HEK293 (cell line): ENCODE measurements around the gene CD99L2.
A peak's percentile ranks its signal among the peaks of the same experiment; 100 is the strongest.

Experiments
- CTCF ChIA-PET: fragments of 350-600 bp; formaldehyde crosslinking; extraction: SDS; loops from one replicate; lab custom pipeline; 2021; ENCODE audit warnings: antibody characterized with exemption; lab: Yijun Ruan, JAX
- POLR2A ChIA-PET: fragments of 300-600 bp; formaldehyde crosslinking; extraction: SDS; loops from one replicate; lab custom pipeline; 2020; ENCODE audit warnings: antibody characterized with exemption, inconsistent platforms; lab: Yijun Ruan, JAX
- H3K27ac ChIP-seq: fragments of 200-500 bp; sonication (Bioruptor generic); 2 replicates; pipeline ENCODE4 v1.5.1; 2014; ENCODE audit warnings: low read depth, low read length, control low read depth, inconsistent platforms; ENCODE audit errors: extremely low read depth
- H3K36me3 ChIP-seq, 2 experiments: fragments of 200-500 bp in 1 of 2; sonication (Bioruptor generic) in 1 of 2; 1 replicate in 1 of 2; 2 replicates in 1 of 2; pipeline ENCODE4 v1.5.1; 2014 to 2017; ENCODE audit warnings: inconsistent platforms in 2 of 2, low read length in 2 of 2; ENCODE audit not compliant: control insufficient read depth in 2 of 2, insufficient read depth in 1 of 2
- H3K4me1 ChIP-seq: fragments of 200-500 bp; sonication (Bioruptor generic); 2 replicates; pipeline ENCODE4 v1.5.1; 2014; ENCODE audit warnings: mild to moderate bottlenecking, low read length, inconsistent platforms; ENCODE audit not compliant: control insufficient read depth, insufficient read depth
- H3K4me3 ChIP-seq: 2 replicates; pipeline ENCODE4 v1.5.1; 2011; ENCODE audit warnings: low read depth, mild to moderate bottlenecking, control low read depth, low read length, moderate library complexity
- H3K9me3 ChIP-seq: fragments of 200-500 bp; sonication (Bioruptor generic); 2 replicates; pipeline ENCODE4 v1.5.1; 2014; ENCODE audit warnings: low read depth, low read length, inconsistent platforms; ENCODE audit not compliant: control insufficient read depth, insufficient read depth
- GLIS2 ChIP-seq: fragments of 450-650 bp; formaldehyde crosslinking; IDR thresholded peaks from 2 replicates; pipeline ENCODE4 v1.5.1; 2016; ENCODE audit warnings: missing biosample characterization, missing genetic modification characterization
- KLF16 ChIP-seq: fragments of 450-650 bp; formaldehyde crosslinking; IDR thresholded peaks from 2 replicates; pipeline ENCODE4 v1.5.1; 2017; ENCODE audit warnings: missing biosample characterization, missing genetic modification characterization
- MEIS1 ChIP-seq: sonication (generic); formaldehyde crosslinking; IDR thresholded peaks from 2 replicates; pipeline ENCODE4 v1.8.1; 2022; ENCODE audit warnings: missing genetic modification reagents, mild to moderate bottlenecking, borderline replicate concordance
- MZF1 ChIP-seq: fragments of 450-650 bp; formaldehyde crosslinking; IDR thresholded peaks from 2 replicates; pipeline ENCODE4 v1.5.1; 2017; ENCODE audit warnings: missing biosample characterization, missing genetic modification characterization, borderline replicate concordance
- ZNF114 ChIP-seq: fragments of 450-650 bp; formaldehyde crosslinking; IDR thresholded peaks from 2 replicates; pipeline ENCODE4 v1.5.0; 2017; ENCODE audit warnings: missing biosample characterization, missing genetic modification characterization
- ZNF2 ChIP-seq: fragments of 450-650 bp; formaldehyde crosslinking; IDR thresholded peaks from 2 replicates; pipeline ENCODE4 v1.5.1; 2016; ENCODE audit warnings: missing biosample characterization, missing genetic modification characterization
- ZNF221 ChIP-seq: fragments of 450-650 bp; formaldehyde crosslinking; IDR thresholded peaks from 2 replicates; pipeline ENCODE4 v1.5.1; 2017; ENCODE audit warnings: missing biosample characterization, missing genetic modification characterization, borderline replicate concordance
- ZNF24 ChIP-seq: fragments of 450-650 bp; formaldehyde crosslinking; IDR thresholded peaks from 2 replicates; pipeline ENCODE4 v1.5.1; 2016; ENCODE audit warnings: missing biosample characterization, missing genetic modification characterization
- ZNF248 ChIP-seq: fragments of 450-650 bp; formaldehyde crosslinking; IDR thresholded peaks from 2 replicates; pipeline ENCODE4 v1.5.1; 2017; ENCODE audit warnings: missing biosample characterization, missing genetic modification characterization
- ZNF354C ChIP-seq: fragments of 450-650 bp; formaldehyde crosslinking; IDR thresholded peaks from 2 replicates; pipeline ENCODE4 v1.5.1; 2016; ENCODE audit warnings: missing biosample characterization, missing genetic modification characterization, low read depth, borderline replicate concordance
- ZNF416 ChIP-seq: fragments of 450-650 bp; formaldehyde crosslinking; IDR thresholded peaks from 2 replicates; pipeline ENCODE4 v1.5.1; 2016; ENCODE audit warnings: missing biosample characterization, missing genetic modification characterization
- ZNF561 ChIP-seq: fragments of 450-650 bp; IDR thresholded peaks from 2 replicates; pipeline ENCODE4 v1.5.1; 2018; ENCODE audit warnings: missing biosample characterization, missing genetic modification characterization, borderline replicate concordance
- ZNF629 ChIP-seq: fragments of 450-650 bp; formaldehyde crosslinking; IDR thresholded peaks from 2 replicates; pipeline ENCODE4 v1.5.1; 2017; ENCODE audit warnings: missing biosample characterization, missing genetic modification characterization
- ZNF664 ChIP-seq: fragments of 450-650 bp; formaldehyde crosslinking; IDR thresholded peaks from 2 replicates; pipeline ENCODE4 v1.5.1; 2016; ENCODE audit warnings: missing biosample characterization, missing genetic modification characterization
- ZNF677 ChIP-seq: fragments of 450-650 bp; IDR thresholded peaks from 2 replicates; pipeline ENCODE4 v1.5.0; 2018; ENCODE audit warnings: missing biosample characterization, mild to moderate bottlenecking, missing genetic modification characterization, moderate library complexity
- ZNF776 ChIP-seq: fragments of 450-650 bp; formaldehyde crosslinking; IDR thresholded peaks from 2 replicates; pipeline ENCODE4 v1.5.0; 2017; ENCODE audit warnings: missing biosample characterization, missing genetic modification characterization, borderline replicate concordance
- ZNF837 ChIP-seq: fragments of 450-650 bp; formaldehyde crosslinking; IDR thresholded peaks from 2 replicates; pipeline ENCODE4 v1.5.1; 2016; ENCODE audit warnings: missing biosample characterization, missing genetic modification characterization
- TF ChIP-seq, protein P1 (sequence below): sonication (generic); formaldehyde crosslinking; IDR thresholded peaks from 2 replicates; pipeline ENCODE4 v1.8.1; 2022; ENCODE audit warnings: mild to moderate bottlenecking, moderate library complexity, missing genetic modification reagents
- TF ChIP-seq, protein P2 (sequence below): fragments of 450-650 bp; formaldehyde crosslinking; IDR thresholded peaks from 2 replicates; pipeline ENCODE4 v1.5.1; 2016; ENCODE audit warnings: missing biosample characterization, missing genetic modification characterization
- TF ChIP-seq, protein P3 (sequence below): fragments of 450-650 bp; formaldehyde crosslinking; IDR thresholded peaks from 2 replicates; pipeline ENCODE4 v1.5.1; 2017; ENCODE audit warnings: missing biosample characterization, missing genetic modification characterization

The CD99L2 gene

DNA sequence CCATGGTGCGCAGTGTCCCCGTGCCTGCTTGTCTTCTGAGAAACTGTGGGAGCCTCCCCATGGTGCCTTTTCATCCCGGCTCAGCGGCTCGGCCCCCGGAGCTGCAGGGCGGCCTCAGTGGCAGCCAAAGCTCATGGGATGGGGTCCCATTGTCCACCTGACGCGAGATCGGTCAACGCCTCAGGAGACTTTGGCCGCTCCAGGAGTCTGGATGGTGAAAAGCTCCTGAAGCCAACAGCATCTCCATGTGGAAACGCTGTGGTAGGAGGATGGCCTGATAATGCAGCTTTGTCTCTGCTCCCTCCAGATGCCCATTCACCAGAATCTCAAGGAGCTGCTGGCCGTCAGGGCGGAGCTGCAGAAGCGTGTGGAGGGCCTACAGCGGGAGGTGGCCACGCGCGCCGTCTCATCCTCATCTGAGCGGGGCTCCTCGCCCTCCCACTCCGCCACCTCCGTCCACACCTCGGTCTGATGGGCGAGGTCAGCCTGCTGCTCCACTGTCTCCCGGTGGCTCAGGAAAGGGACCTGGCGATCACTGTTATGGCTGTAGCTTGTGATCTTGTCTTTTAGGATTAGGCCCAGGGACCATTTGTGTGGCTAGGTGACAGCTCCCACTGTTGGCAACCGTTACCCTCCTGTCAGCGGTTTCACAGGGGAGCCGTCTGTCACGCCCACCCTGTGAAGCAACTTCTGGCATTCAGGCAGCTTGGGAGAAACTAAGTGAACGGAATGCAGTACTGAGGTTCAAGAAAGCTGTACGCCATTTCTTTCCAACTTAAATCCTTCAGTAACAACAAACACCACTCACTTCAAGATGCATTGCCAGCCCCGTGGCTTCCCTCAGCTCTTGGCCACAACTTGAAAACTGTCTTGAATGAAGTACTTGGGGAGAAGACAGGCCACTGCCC, 136.0 kb downstream of the CD99L2 start:
- ChIA-PET POLR2A (interaction anchor here (1.1 kb wide), 1 partner anchor 10 kb away, joined by 3 read pairs; no protein-coding TSS in a partner anchor), CTCF (interaction anchor here (0.6 to 2.4 kb wide), 4 partner anchors 9 to 312 kb away, joined by 3 to 16 read pairs (median 4); no protein-coding TSS in a partner anchor)

DNA sequence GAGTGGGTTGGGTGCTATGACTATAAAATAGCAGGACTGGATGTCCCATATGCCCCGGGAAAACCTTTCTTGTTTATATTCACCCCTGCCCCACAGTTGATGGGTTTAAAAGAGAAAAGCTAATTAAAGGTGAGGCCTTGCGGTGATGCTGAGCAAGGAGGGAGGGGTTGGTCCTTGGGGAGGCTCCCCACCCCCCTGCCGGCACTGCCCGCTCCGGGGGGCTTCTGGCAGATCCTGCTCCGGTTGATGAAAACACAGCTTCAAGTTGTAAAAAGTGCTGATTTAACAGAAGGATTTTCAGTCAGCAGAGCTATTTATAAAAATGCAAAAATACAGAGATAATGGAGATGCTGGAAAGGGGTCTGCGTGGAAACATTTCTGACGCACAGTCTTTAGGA, 136.7 kb downstream of the CD99L2 start:
- H3K4me3 ChIP-seq: no peak overlapping the region
- ChIA-PET POLR2A (interaction anchor here (1.1 kb wide), 1 partner anchor 10 kb away, joined by 3 read pairs; no protein-coding TSS in a partner anchor), CTCF (interaction anchor here (0.6 to 2.4 kb wide), 4 partner anchors 10 to 320 kb away, joined by 3 to 16 read pairs (median 4); no protein-coding TSS in a partner anchor)

More for the DNA sequence above, 136.0 kb downstream of the CD99L2 start:
- Histone ChIP-seq H3K27ac (no peak overlapping the region), H3K4me1 (no peaks in the 10 kb centered on the region), H3K4me3 (no peak overlapping the region), H3K9me3 (no peaks in the 10 kb centered on the region), H3K36me3 (peaks cover 3 to 22% of the 10 kb centered on the region in 2 experiments; a peak in 1 of 3 replicates)
- TF ChIP-seq ZNF2 (tag by site-specific recombination): no peak
- TF ChIP-seq, protein P1, sequence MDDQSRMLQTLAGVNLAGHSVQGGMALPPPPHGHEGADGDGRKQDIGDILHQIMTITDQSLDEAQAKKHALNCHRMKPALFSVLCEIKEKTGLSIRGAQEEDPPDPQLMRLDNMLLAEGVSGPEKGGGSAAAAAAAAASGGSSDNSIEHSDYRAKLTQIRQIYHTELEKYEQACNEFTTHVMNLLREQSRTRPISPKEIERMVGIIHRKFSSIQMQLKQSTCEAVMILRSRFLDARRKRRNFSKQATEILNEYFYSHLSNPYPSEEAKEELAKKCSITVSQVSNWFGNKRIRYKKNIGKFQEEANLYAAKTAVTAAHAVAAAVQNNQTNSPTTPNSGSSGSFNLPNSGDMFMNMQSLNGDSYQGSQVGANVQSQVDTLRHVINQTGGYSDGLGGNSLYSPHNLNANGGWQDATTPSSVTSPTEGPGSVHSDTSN: 0 out of 2 replicates have a peak, but pooled peaks have one; percentile 38
- TF ChIP-seq MEIS1 (CRISPR knock-in tag): no peak

DNA sequence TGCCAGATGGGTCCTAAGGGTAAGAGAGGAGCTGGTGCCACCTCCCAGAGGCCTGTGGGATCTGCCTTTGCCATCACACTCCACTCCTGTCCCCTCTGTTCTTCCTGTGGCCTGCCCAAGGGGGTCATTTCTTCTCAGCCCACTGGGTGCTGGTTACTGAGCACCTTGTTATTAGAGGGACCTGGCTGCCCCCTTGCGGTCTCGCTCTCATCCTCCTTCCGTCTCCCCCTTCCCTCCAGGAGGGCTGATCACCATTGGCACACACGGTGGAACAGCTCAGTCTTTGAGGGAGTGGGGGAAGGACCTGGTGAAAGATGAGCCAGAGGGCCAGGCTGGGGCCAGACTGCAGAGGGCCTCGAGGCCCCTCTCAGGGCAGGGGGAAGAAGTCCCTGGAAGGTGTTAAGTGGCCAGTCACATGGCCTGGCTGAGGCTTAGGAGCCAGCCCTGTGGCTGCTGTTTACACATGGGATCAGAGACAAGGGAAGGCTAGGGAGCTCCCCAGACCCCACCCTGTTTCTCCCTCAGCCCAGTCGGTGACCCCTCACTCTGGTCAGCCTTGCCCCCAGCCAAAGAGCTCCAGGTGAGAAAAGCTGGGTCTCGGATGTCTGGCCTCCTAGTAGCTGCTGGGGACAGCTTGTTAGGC, 137.2 kb downstream of the CD99L2 start:
- Histone ChIP-seq H3K9me3 (no peaks in the 10 kb centered on the region), H3K36me3 (peaks cover 3 to 29% of the 10 kb centered on the region in 2 experiments; a peak in 1 of 3 replicates), H3K4me3 (no peak overlapping the region), H3K4me1 (no peaks in the 10 kb centered on the region), H3K27ac (no peak overlapping the region)
- ChIA-PET POLR2A (no interaction called here), CTCF (interaction anchor here (0.7 to 2.4 kb wide), 3 partner anchors 11 to 321 kb away, joined by 3 to 16 read pairs (median 5); no protein-coding TSS in a partner anchor)
- TF ChIP-seq ZNF664 (tag by site-specific recombination) (no peak), GLIS2 (no peak), ZNF2 (tag by site-specific recombination) (no peak), KLF16 (tag by site-specific recombination) (no peak), ZNF776 (tag by site-specific recombination) (no peak), ZNF354C (no peak), ZNF561 (no peak), ZNF837 (tag by site-specific recombination) (no peak), ZNF416 (tag by site-specific recombination) (no peak)
- TF ChIP-seq, protein P2, sequence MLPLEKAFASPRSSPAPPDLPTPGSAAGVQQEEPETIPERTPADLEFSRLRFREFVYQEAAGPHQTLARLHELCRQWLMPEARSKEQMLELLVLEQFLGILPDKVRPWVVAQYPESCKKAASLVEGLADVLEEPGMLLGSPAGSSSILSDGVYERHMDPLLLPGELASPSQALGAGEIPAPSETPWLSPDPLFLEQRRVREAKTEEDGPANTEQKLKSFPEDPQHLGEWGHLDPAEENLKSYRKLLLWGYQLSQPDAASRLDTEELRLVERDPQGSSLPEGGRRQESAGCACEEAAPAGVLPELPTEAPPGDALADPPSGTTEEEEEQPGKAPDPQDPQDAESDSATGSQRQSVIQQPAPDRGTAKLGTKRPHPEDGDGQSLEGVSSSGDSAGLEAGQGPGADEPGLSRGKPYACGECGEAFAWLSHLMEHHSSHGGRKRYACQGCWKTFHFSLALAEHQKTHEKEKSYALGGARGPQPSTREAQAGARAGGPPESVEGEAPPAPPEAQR (tag by site-specific recombination): no peak
- TF ChIP-seq, protein P3, sequence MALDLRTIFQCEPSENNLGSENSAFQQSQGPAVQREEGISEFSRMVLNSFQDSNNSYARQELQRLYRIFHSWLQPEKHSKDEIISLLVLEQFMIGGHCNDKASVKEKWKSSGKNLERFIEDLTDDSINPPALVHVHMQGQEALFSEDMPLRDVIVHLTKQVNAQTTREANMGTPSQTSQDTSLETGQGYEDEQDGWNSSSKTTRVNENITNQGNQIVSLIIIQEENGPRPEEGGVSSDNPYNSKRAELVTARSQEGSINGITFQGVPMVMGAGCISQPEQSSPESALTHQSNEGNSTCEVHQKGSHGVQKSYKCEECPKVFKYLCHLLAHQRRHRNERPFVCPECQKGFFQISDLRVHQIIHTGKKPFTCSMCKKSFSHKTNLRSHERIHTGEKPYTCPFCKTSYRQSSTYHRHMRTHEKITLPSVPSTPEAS: no peak

More for the DNA sequence above, 136.7 kb downstream of the CD99L2 start:
- TF ChIP-seq MZF1 (no peak), ZNF248 (tag by site-specific recombination) (no peak), ZNF114 (no peak), ZNF24 (tag by site-specific recombination) (no peak), ZNF629 (no peak), ZNF221 (tag by site-specific recombination) (no peak), ZNF677 (tag by site-specific recombination) (no peak)
- TF ChIP-seq, all 188 proteins: peak for 0
- no peaks in the 10 kb centered on the region for H3K4me1 ChIP-seq
- H3K36me3 ChIP-seq: peaks cover 3 to 29% of the 10 kb centered on the region in 2 experiments; a peak in 1 of 3 replicates
- H3K27ac ChIP-seq: no peak overlapping the region
- no peaks in the 10 kb centered on the region for H3K9me3 ChIP-seq
